ENCODE measurements around the gene RUBCNL.

The RUBCNL gene

GRCh38 chr13:46303742-46304385, 83.2 kb downstream of the RUBCNL start:
- DNase-seq, result no peak

GRCh38 chr13:46297361-46297811, 89.7 kb downstream of the RUBCNL start:
- DNase-seq, result no peak

- DNase-seq, result no peak
Observed at GRCh38 chr13:46296921-46297320, 90.1 kb downstream of the RUBCNL start.

GRCh38 chr13:46296115-46296822, 90.8 kb downstream of the RUBCNL start:
- no peak for DNase-seq

GRCh38 chr13:46295491-46296114, 91.4 kb downstream of the RUBCNL start:
- DNase-seq, result peak; percentile 75

GRCh38 chr13:46293436-46293835, 93.6 kb downstream of the RUBCNL start:
- DNase-seq, result no peak

All from activated CD8-positive, alpha-beta memory T cell treated with anti-CD3 and anti-CD28 coated beads for 24 hours (primary cell).